Epidermal melanocyte (primary cell): ENCODE data around the gene JSRP1.
A peak's percentile ranks its signal among the peaks of the same experiment; 100 is the strongest.

ENCODE experiments used
- DNase-seq: peaks from one replicate; pipeline ENCODE4 v3.0.0; 2011; ENCODE audit warnings: low spot score; ENCODE audit not compliant: insufficient read length

Gene JSRP1

DNA sequence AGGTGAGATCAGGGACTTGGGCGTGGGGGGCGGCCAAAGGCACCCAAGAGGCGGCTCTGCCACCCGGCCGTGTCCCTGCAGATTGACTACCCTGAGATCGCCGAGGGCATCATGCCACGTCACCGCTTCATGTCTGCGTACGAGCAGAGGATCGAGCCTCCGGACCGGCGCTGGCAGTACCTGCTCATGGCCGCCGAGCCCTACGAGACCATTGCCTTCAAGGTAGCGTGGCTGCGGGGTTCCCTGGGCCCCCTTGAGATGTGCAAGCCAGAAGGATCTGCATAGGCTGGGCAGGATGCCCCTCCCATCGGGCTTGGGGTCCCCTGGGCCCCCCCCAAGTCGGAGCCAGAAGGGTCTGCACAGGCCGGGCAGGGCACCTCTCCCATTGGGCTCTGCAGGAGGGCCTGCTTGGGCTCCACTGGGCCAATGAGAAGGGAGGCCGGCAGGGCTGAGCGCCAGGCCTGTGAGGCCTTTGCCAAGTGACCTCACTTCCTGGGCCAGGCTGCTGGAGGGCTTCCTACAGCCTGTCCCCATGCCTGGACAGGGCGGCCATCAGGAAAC, 9.3 kb downstream of the JSRP1 start:
- no peak for DNase-seq

DNA sequence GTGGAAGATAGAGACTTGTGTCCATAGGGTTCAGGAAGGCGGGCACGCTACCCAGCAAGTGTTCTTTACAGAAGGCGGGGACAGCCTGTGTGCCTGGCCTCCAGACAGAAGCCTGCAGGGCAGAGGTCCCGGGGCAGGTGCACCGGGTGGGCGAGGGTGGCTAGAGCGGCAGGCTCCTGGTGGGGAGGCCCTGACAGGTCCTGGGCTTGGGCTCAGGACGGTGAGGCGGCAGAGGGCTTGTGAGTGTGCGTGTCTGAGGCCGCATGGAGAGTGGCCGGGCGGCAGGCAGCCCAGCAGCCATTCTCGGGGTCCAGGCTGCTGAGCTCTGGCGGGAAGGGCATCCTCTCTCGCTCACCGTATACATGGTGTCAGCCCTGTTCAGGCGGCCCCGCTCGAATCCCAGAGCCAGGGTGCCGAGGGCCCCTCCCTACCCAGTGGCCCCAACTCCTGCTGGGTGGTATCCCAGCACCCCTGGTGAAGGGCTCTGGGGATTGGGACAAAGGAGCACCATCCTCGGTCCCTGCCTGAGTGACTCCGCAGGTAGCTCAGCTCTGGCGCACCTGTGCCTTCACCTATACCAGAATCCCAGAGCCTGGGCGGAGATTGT, 10.1 kb downstream of the JSRP1 start:
- no peak for DNase-seq

DNA sequence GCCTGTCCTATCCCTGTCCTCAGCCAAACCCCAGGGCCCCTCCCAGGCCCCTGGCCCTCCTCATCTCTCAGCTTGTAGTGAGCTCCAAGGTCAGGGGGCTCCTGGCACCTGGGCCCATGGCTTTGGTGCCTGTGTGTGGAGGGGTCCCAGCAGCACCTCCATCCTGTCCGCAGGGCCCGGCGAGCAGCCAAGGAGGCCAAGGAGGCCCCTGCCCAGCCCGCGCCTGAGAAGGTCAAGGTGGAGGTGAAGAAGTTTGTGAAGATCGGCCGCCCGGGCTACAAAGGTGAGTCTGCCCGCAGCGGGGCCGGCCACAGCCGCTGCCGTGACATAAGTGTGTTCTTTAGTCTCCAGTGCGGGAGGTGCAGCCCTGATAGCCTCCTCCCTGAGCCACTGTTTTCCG, 10.9 kb downstream of the JSRP1 start:
- DNase-seq = no peak

GRCh38 chr19:2244486-2244885, 11.7 kb downstream of the JSRP1 start:
- no peak for DNase-seq

- no peak for DNase-seq
Observed at GRCh38 chr19:2244125-2244411, 12.1 kb downstream of the JSRP1 start.

DNA sequence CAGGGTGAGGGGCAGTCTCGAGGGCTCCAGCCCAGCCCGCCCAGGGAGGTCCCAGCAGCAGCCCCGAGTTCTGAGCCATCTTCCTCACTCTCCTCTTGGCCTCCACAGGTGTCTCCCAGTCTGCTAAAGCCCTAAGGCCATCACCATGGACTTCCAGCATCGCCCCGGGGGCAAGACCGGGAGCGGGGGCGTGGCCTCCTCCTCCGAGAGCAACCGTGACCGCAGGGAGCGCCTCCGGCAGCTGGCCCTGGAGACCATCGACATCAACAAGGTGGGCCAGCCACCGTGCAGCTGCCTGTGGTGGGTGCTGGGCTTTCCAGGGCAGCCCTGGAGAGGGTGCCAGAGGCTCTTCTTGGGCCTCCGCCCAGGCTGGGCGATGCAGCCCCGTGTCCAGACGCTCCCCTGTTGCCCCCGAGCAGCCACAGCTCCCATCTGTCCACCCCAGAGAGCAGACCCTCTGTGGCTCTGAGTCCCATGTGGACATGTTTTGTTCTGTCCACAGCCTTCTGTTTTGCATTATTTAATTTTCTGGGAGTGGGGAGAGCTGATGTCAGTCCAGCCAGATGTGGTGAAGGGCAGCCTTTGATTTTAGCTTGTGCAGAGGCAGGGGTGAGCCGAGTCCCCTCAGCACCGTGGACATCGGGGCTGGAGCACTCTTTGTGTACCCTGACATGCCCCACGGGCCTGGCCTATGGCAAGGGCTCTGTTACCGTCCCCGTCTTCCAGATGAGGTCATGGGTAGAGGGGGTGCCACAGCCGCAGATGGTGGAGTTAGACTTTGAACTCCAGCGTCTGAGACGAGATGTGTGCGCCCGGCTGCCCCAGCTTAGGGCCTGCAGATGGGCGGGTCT, 12.7 kb downstream of the JSRP1 start:
- DNase-seq = no peak

- no peak for DNase-seq
Observed at GRCh38 chr19:2242816-2243215, 13.4 kb downstream of the JSRP1 start.

GRCh38 chr19:2242092-2242537, 14.1 kb downstream of the JSRP1 start:
- DNase-seq = no peak

- DNase-seq = no peak
Observed at GRCh38 chr19:2240881-2241760, 15.1 kb downstream of the JSRP1 start.

DNA sequence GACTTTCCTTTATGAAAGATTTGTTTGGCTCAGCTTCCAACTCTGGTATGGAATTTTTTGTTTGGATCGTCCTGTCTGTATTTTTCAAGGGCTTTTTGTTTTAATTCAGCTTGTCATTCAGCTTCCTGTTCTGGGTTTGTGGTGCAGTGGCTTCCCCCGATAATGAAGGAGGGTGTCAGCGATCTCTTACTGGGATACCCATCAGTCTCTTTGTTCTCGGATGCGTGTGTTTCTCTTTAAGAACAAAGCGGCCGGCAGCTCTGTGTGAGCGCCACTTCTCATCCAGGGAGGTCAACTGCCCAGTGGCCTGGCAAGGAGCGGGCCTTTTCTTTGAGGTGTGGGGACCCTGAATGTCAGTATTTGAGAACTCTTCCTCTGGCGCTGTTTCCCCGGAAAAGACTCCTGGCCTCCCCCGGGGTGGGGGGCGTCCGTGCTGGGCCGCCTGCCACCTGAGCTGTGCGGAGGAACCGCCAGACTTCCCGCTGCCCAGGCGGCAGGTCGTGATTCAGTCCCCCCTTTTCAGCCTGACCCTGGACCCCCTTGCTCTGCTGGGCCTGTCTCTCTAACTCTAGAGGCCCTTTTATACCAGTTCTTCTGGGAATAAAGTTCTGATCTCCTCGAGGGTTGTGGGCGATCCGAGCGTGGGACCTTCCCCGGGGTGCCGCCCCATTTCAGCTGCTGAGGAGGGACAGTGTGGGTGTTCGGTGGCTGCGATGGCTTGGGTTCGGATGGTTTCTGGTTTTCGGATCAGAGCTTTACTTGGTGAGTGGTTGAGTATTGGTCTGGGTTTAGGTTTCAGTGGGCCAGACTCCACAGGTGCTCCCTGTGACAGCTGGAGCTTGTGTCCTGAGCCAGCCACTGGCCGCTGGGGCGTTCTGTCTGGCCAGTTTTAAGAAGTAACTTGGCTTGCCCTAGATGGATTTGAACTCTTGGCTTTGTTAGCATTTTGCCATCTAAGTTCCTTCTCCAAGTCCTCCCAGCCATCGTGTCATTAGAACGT, 16.1 kb downstream of the JSRP1 start:
- no peak for DNase-seq

DNA sequence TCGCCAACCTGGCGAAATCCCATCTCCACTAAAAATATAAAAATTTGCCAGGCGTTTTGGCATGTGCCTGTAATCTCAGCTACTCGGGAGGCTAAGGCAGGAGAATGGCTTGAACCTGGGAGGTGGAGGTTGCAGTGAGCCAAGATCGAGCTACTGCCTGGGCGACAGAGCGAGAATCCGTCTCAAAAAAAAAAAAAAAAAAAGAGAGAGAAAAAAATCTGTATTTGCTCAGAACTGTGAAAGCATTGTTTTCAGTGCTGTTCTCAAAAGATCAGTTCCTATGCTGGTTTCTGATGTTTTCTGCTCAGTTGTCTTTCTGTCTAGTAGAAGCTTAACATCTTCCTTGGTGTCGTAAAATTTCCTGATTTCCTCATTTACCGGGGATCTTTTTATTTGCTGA, 17.0 kb downstream of the JSRP1 start:
- DNase-seq = no peak

DNA sequence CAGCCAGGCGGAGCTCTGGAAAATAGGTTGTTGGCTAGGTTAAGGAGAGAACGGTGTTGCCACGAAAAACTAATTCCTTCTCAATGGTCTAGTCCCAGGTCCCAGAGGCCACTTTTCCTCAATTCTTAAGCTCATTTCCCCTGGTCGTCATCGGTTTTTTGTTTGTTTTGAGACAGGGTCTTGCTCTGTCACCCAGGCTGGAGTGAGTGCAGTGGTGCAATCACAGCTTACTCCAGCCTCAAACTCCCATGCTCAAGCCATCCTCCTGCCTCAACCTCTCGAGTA, 18.4 kb downstream of the JSRP1 start:
- no peak for DNase-seq

GRCh38 chr19:2237051-2237868, 19.0 kb downstream of the JSRP1 start:
- no peak for DNase-seq

DNA sequence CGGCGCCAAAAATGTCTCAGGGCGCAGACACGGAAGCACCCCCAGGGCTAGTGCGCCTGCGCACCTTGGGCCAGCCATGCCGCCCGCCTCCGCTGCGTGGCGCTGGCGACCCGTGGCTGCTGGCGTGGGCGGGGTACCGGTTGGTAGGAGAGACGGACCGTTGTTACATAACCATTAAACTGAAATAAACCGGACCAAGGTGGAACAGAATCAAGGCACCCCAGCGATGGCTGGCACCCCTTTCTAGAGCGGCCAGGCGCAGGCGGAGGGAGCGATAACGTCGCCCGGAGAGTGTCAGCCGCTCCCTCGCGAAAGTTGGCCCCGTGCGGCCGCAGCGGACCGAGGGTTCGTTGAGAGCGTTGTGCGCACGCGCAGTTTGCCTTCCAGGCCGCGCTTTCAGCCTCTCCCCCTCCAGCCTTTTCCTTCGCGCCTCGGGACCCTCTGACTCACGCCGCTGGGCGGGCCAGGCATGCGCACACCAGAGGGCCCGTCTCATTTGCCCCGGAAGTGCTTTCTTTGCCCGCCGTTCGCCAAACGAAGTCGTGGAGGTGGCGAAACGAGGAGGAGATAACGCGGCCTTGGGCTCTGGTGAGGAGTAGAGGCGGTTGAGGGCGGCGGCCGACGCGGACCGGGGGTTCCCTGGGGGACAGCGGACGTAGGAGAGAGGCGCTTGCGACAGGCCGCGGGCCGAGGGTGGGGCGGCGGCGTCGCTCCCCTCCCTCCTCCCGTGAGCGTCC, 19.7 kb downstream of the JSRP1 start, which contains the start of the genes PLEKHJ1 and SF3A2:
Gene PLEKHJ1 (minus strand): TSS at position 16 of the 737 bp plus-strand sequence. CDS start 81 bp downstream, outside the sequence.
Gene SF3A2 (plus strand): TSS at position 511 of the 737 bp plus-strand sequence. CDS start 6,595 bp downstream, outside the sequence.
- peak; percentile 99 for DNase-seq

GRCh38 chr19:2236064-2236313, 20.2 kb downstream of the JSRP1 start:
- no peak for DNase-seq

GRCh38 chr19:2235381-2236063, 20.7 kb downstream of the JSRP1 start:
- DNase-seq = no peak

GRCh38 chr19:2234996-2235380, 21.2 kb downstream of the JSRP1 start:
- no peak for DNase-seq

GRCh38 chr19:2233601-2234280, 22.5 kb downstream of the JSRP1 start:
- no peak for DNase-seq
